Transverse colon (tissue), 4 donors: ENCODE results near the gene ZNF423. TPM values are rescaled to one million over a fixed set of nuclear protein-coding genes. Genes with fewer than 3 reads are reported as not detected.

Experiments
- DNase-seq: peaks from one replicate; pipeline ENCODE4 v3.0.0-alpha.2; 2019
- H3K27ac ChIP-seq, 4 donors: fragments of 200-600 bp; sonication (generic); 2 replicates each; pipeline ENCODE4 v1.5.1; 2016 to 2018; ENCODE audit warnings: inconsistent platforms in 4 of 4
- H3K27me3 ChIP-seq: fragments of 200-600 bp; sonication (generic); 2 replicates; pipeline ENCODE4 v1.5.1; 2017; ENCODE audit warnings: inconsistent platforms
- H3K36me3 ChIP-seq, 4 donors: fragments of 200-600 bp; sonication (generic); 2 replicates each; pipeline ENCODE4 v1.5.1; 2017 to 2019; ENCODE audit warnings: inconsistent platforms in 4 of 4
- H3K4me1 ChIP-seq, 4 donors: fragments of 200-600 bp; sonication (generic); 2 replicates each; pipeline ENCODE4 v1.5.1; 2017 to 2020; ENCODE audit warnings: inconsistent platforms in 4 of 4
- H3K4me3 ChIP-seq, 4 donors: fragments of 200-600 bp; sonication (generic); 1 replicate in 1 of 4; 2 replicates in 3 of 4; pipeline versions ENCODE4 v1.5.1 to v1.6.1; 2017 to 2019; ENCODE audit warnings: inconsistent platforms in 4 of 4
- H3K9me3 ChIP-seq, 2 donors: fragments of 200-600 bp; sonication (generic); 2 replicates each; pipeline ENCODE4 v1.5.1; 2017 to 2019; ENCODE audit warnings: inconsistent platforms in 2 of 2
- CTCF ChIP-seq, 5 experiments: fragments of 200-600 bp in 3 of 5; fragments of 450-650 bp in 2 of 5; sonication (generic) in 3 of 5; IDR thresholded peaks; 1 replicate in 2 of 5; 2 replicates in 3 of 5; pipeline ENCODE4 v1.5.1; 2016 to 2017; ENCODE audit warnings: antibody characterized with exemption in 5 of 5, inconsistent platforms in 3 of 5, mild to moderate bottlenecking in 2 of 5, moderate library complexity in 1 of 5
- EP300 ChIP-seq: sonication (generic); formaldehyde crosslinking; IDR thresholded peaks from one replicate; pipeline ENCODE4 v1.6.1; 2017; ENCODE audit warnings: antibody characterized with exemption, low read depth
- POLR2A ChIP-seq: fragments of 450-650 bp; IDR thresholded peaks from one replicate; pipeline ENCODE4 v1.6.1; 2016; ENCODE audit warnings: antibody characterized with exemption, mild to moderate bottlenecking, moderate library complexity
- POLR2AphosphoS5 ChIP-seq, 3 donors: sonication (generic); formaldehyde crosslinking; IDR thresholded peaks; one replicate each; pipeline ENCODE4 v1.6.1; 2016; ENCODE audit warnings: antibody characterized with exemption in 3 of 3
- WGBS, 2 donors: methylation state at CpG; one replicate each; pipeline ENCODE4 v1.1.5; 2018; ENCODE audit warnings: low coverage in 1 of 2; 5-methylcytosine and 5-hydroxymethylcytosine counted together
- in situ Hi-C, 4 donors: fragments of 200-750 bp; cut with MboI; loops; one replicate each; pipeline versions ENCODE4 v1.15.0 to v1.15.1; 2017; ENCODE audit warnings: low sequenced_read_pairs in 3 of 4, low pct_ligation_motif_present in 1 of 4, low pct_unique_long_range_greater_than_20kb in 1 of 4
- intact Hi-C: fragments of 100-400 bp; cut with DNase I; formaldehyde crosslinking; loops from one replicate; pipeline ENCODE4 v1.15.1; 2023; ENCODE audit warnings: low total_unique reads
- total RNA-seq, 4 donors: library from RNA; depleted of rRNA; stranded (reverse); fragments of >200 nt; gene quantifications; one replicate each; pipeline ENCODE4 v1.1.0, GENCODE V29; 2016

Gene ZNF423
- total RNA-seq, 4 donors from 2014 or later, result 4.9 to 13.1 (median 7.2) TPM

- no peak overlapping the region for H3K4me3 ChIP-seq
- H3K36me3 ChIP-seq, result no peaks in the 10 kb centered on the region
- in situ Hi-C loops, result no loop called here
- DNase-seq, result no peak
- peaks cover 0 to under 1% (median 0%) of the 10 kb centered on the region in 4 donors for H3K4me1 ChIP-seq
- H3K9me3 ChIP-seq, result no peaks in the 10 kb centered on the region
- intact Hi-C loops, result no loop called here
- no peak overlapping the region for H3K27ac ChIP-seq
- TF ChIP-seq CTCF (IDR thresholded peaks at IDR 0.05) (no peak), POLR2A (no peak), POLR2AphosphoS5 (IDR thresholded peaks at IDR 0.05) (no peak), EP300 (no peak)
- peaks cover 3% of the 10 kb centered on the region for H3K27me3 ChIP-seq
Observed at GRCh38 chr16:49478616-49479015, 377.3 kb downstream of the ZNF423 start.

GRCh38 chr16:49478107-49478506, 377.8 kb downstream of the ZNF423 start:
- no peaks in the 10 kb centered on the region for H3K9me3 ChIP-seq
- peaks cover 3% of the 10 kb centered on the region for H3K27me3 ChIP-seq
- TF ChIP-seq POLR2AphosphoS5 (IDR thresholded peaks at IDR 0.05) (no peak), CTCF (IDR thresholded peaks at IDR 0.05) (no peak), POLR2A (no peak), EP300 (no peak)
- no peak overlapping the region for H3K4me3 ChIP-seq
- in situ Hi-C loops, result no loop called here
- no peaks in the 10 kb centered on the region for H3K4me1 ChIP-seq
- DNase-seq, result no peak
- intact Hi-C loops, result no loop called here
- 79% methylated on average over 3 of the region's 3 CpGs; no CpG with 5 or more reads in 1 of the 2 donors for WGBS, 2 donors
- H3K36me3 ChIP-seq, result no peaks in the 10 kb centered on the region
- H3K27ac ChIP-seq, result no peak overlapping the region

GRCh38 chr16:49477250-49477895, 378.5 kb downstream of the ZNF423 start:
- TF ChIP-seq EP300 (no peak), CTCF (IDR thresholded peaks at IDR 0.05) (no peak), POLR2A (no peak), POLR2AphosphoS5 (IDR thresholded peaks at IDR 0.05) (no peak)
- Histone ChIP-seq H3K4me3 (no peak overlapping the region), H3K27ac (no peak overlapping the region), H3K9me3 (no peaks in the 10 kb centered on the region), H3K27me3 (peaks cover 3% of the 10 kb centered on the region), H3K4me1 (no peaks in the 10 kb centered on the region), H3K36me3 (no peaks in the 10 kb centered on the region)
- no peak for DNase-seq
- intact Hi-C loops (no loop called here), in situ Hi-C loops (no loop called here)

DNA sequence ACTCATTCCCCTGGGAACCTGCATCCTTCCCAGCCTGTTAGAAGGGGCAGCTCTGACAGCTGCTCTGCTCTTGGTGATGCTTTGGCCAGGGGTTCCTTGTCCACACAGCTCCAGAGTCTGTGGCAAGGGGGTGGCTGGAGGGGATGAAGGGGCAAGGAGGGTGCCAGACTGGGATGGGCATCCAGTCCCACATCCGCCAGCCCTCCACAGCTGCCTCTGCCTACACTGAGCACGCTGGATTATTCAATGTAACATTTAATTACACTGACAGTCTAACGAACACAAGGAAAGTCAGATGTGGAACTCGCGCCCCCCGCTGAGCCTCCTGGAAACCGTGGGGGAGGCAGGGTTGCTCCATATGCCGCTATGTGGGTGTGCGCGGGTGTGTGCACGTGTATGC, 381.2 kb downstream of the ZNF423 start:
- Histone ChIP-seq H3K9me3 (no peaks in the 10 kb centered on the region), H3K27ac (no peak overlapping the region), H3K4me1 (no peaks in the 10 kb centered on the region), H3K4me3 (no peak overlapping the region), H3K27me3 (no peaks in the 10 kb centered on the region), H3K36me3 (no peaks in the 10 kb centered on the region)
- in situ Hi-C loops, result no loop called here
- 60 to 87% methylated on average over 1 to 11 of the region's 11 CpGs for WGBS, 2 donors
- DNase-seq, result peak; percentile 3
- TF ChIP-seq POLR2A, result no peak
- no peak for TF ChIP-seq POLR2AphosphoS5 (IDR thresholded peaks at IDR 0.05)
- no peak for TF ChIP-seq CTCF (IDR thresholded peaks at IDR 0.05)
- TF ChIP-seq EP300, result no peak
- intact Hi-C loops, result no loop called here
